Retina (tissue), 1 donor: ENCODE measurements around the gene THSD4.

Experiments
- DNase-seq: peaks from one replicate; pipeline ENCODE4 v3.0.0-alpha.2; 2016

Gene THSD4

GRCh38 chr15:71114887-71115566 is at the start of gene THSD4:
Gene THSD4, plus strand, starts transcription at chr15:71115471.
- DNase-seq: peak; percentile 92

- no peak for DNase-seq
These were observed 48.3 kb upstream of the THSD4 start for GRCh38 chr15:71066983-71067382.

- no peak for DNase-seq
These were observed 45.6 kb upstream of the THSD4 start for GRCh38 chr15:71069693-71070092.

GRCh38 chr15:71071529-71071928 is 43.7 kb upstream of the THSD4 start:
- no peak for DNase-seq

GRCh38 chr15:71072423-71072822 is 42.8 kb upstream of the THSD4 start:
- no peak for DNase-seq

GRCh38 chr15:71078506-71079207 is 36.6 kb upstream of the THSD4 start:
- DNase-seq: no peak

- DNase-seq: no peak
These were observed 35.8 kb upstream of the THSD4 start for GRCh38 chr15:71079208-71080044.

GRCh38 chr15:71080166-71080565 is 35.1 kb upstream of the THSD4 start:
- DNase-seq: no peak

- no peak for DNase-seq
These were observed 34.6 kb upstream of the THSD4 start for GRCh38 chr15:71080705-71081104.

- DNase-seq: no peak
These were observed 32.5 kb upstream of the THSD4 start for GRCh38 chr15:71082803-71083202.

- no peak for DNase-seq
These were observed 31.9 kb upstream of the THSD4 start for GRCh38 chr15:71083349-71083748.

GRCh38 chr15:71084264-71084663 is 31.0 kb upstream of the THSD4 start:
- no peak for DNase-seq

GRCh38 chr15:71085809-71086208 is 29.5 kb upstream of the THSD4 start:
- no peak for DNase-seq

GRCh38 chr15:71088155-71088554 is 27.1 kb upstream of the THSD4 start:
- DNase-seq: no peak

- DNase-seq: no peak
These were observed 26.6 kb upstream of the THSD4 start for GRCh38 chr15:71088683-71089082.

- DNase-seq: no peak
These were observed 25.5 kb upstream of the THSD4 start for GRCh38 chr15:71089801-71090200.

- DNase-seq: no peak
These were observed 23.7 kb upstream of the THSD4 start for GRCh38 chr15:71091601-71092000.

GRCh38 chr15:71092056-71092600 is 23.1 kb upstream of the THSD4 start:
- DNase-seq: no peak

GRCh38 chr15:71093054-71094024 is 21.9 kb upstream of the THSD4 start:
- DNase-seq: no peak

- no peak for DNase-seq
These were observed 21.1 kb upstream of the THSD4 start for GRCh38 chr15:71094137-71094536.

- DNase-seq: no peak
These were observed 18.6 kb upstream of the THSD4 start for GRCh38 chr15:71096676-71097075.

- DNase-seq: no peak
These were observed 17.4 kb upstream of the THSD4 start for GRCh38 chr15:71097890-71098289.
